Vagina (tissue), 2 donors: ENCODE data around the gene DDX46.

Source experiments
- POLR2A ChIP-seq, 2 donors: fragments of 450-650 bp; IDR thresholded peaks; one replicate each; pipeline ENCODE4 v1.6.1; 2017; ENCODE audit warnings: antibody characterized with exemption in 2 of 2, mild to moderate bottlenecking in 2 of 2, moderate library complexity in 2 of 2
- POLR2AphosphoS5 ChIP-seq, 2 donors: sonication (generic); formaldehyde crosslinking; IDR thresholded peaks; one replicate each; pipeline ENCODE4 v1.9.0; 2017; ENCODE audit warnings: antibody characterized with exemption in 2 of 2, mild to moderate bottlenecking in 2 of 2, low read depth in 1 of 2; ENCODE audit not compliant: insufficient read depth in 1 of 2
- TF ChIP-seq, protein P1 (sequence below), 3 experiments: fragments of 450-650 bp in 2 of 3; fragments of 200-600 bp in 1 of 3; sonication (generic) in 1 of 3; IDR thresholded peaks; one replicate each; pipeline ENCODE4 v1.5.1; 2017 to 2019; ENCODE audit warnings: antibody characterized with exemption in 3 of 3, mild to moderate bottlenecking in 2 of 3, moderate library complexity in 2 of 3

- no peak for TF ChIP-seq POLR2A (IDR thresholded peaks at IDR 0.05)
- TF ChIP-seq, protein P1, sequence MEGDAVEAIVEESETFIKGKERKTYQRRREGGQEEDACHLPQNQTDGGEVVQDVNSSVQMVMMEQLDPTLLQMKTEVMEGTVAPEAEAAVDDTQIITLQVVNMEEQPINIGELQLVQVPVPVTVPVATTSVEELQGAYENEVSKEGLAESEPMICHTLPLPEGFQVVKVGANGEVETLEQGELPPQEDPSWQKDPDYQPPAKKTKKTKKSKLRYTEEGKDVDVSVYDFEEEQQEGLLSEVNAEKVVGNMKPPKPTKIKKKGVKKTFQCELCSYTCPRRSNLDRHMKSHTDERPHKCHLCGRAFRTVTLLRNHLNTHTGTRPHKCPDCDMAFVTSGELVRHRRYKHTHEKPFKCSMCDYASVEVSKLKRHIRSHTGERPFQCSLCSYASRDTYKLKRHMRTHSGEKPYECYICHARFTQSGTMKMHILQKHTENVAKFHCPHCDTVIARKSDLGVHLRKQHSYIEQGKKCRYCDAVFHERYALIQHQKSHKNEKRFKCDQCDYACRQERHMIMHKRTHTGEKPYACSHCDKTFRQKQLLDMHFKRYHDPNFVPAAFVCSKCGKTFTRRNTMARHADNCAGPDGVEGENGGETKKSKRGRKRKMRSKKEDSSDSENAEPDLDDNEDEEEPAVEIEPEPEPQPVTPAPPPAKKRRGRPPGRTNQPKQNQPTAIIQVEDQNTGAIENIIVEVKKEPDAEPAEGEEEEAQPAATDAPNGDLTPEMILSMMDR (IDR thresholded peaks at IDR 0.05), result no peak
- no peak for TF ChIP-seq POLR2AphosphoS5 (IDR thresholded peaks at IDR 0.05; ENCODE audit: insufficient read depth in 1 of 2, low read depth in 1 of 2)
Measured at GRCh38 chr5:134769206-134769605, 10.6 kb downstream of the DDX46 start.
